Measurements from ENCODE around the gene DNAH7.

The DNAH7 gene

GRCh38 chr2:196054631-196055030 is 14.0 kb downstream of the DNAH7 start:
- H3K27ac ChIP-seq (ENCODE audit: low read depth in 2 of 2, low read length in 2 of 2) = no peak overlapping the region
- no peaks in the 10 kb centered on the region for H3K27me3 ChIP-seq (ENCODE audit: control insufficient read depth in 2 of 2, insufficient read depth in 2 of 2, low read length in 2 of 2)
- H3K36me3 ChIP-seq (ENCODE audit: control insufficient read depth in 2 of 2, insufficient read depth in 2 of 2, low read length in 2 of 2) = no peaks in the 10 kb centered on the region
- no peak overlapping the region for H3K4me3 ChIP-seq (ENCODE audit: low read length in 2 of 2)
- no peaks in the 10 kb centered on the region for H3K4me1 ChIP-seq (ENCODE audit: control insufficient read depth in 2 of 2, insufficient read depth in 2 of 2, low read length in 2 of 2)
- no peaks in the 10 kb centered on the region for H3K9me3 ChIP-seq (ENCODE audit: control insufficient read depth in 2 of 2, low read length in 2 of 2)
- H3K9ac ChIP-seq (ENCODE audit: low read depth in 1 of 2, low read length in 2 of 2) = no peak overlapping the region

DNA sequence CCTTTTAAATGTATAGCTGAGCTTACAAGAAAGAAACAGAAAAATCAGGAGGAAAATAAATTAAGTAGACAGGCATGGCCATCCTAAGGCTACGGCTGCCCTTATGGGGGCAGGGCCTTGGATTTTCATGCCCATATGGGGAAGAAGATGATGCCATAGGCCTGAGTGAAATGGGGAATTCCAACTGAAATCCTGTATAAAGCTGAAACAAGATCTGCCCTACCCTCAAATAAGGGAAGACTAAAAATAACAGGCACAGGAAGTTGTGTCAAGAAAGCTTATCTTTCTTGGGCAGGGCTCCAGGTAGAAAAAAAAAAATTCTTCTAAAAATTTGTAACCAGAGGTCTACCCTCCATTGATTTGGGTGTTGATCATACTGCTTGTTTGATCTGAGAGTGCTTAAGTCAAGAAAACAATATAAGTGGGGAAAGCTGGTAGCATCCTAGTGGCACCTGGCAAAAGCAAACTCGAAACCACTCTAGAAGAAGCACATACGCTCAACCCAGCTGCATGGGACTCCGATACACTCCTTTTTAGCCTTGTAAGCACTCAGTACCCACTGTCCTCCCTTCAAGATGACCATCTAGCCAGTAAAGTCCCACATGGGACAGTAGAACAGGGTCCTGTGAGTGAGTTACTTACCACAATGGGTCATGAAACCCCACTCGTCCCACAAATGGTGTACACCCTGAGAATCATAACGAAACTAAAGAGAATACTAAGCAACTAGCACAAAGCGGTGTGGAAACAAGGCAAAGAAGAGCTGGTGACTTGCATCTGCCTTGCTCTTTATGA is 22.3 kb downstream of the DNAH7 start:
- Histone ChIP-seq H3K9me3 (ENCODE audit: control insufficient read depth in 2 of 2, low read length in 2 of 2) (no peaks in the 10 kb centered on the region), H3K27ac (ENCODE audit: low read depth in 2 of 2, low read length in 2 of 2) (no peak overlapping the region), H3K4me3 (ENCODE audit: low read length in 2 of 2) (no peak overlapping the region), H3K27me3 (ENCODE audit: control insufficient read depth in 2 of 2, insufficient read depth in 2 of 2, low read length in 2 of 2) (no peaks in the 10 kb centered on the region), H3K4me1 (ENCODE audit: control insufficient read depth in 2 of 2, insufficient read depth in 2 of 2, low read length in 2 of 2) (no peaks in the 10 kb centered on the region), H3K9ac (ENCODE audit: low read depth in 1 of 2, low read length in 2 of 2) (no peak overlapping the region), H3K36me3 (ENCODE audit: control insufficient read depth in 2 of 2, insufficient read depth in 2 of 2, low read length in 2 of 2) (no peaks in the 10 kb centered on the region)

- Histone ChIP-seq H3K27me3 (ENCODE audit: control insufficient read depth in 2 of 2, insufficient read depth in 2 of 2, low read length in 2 of 2) (no peaks in the 10 kb centered on the region), H3K9me3 (ENCODE audit: control insufficient read depth in 2 of 2, low read length in 2 of 2) (peaks cover 0 to 2% of the 10 kb centered on the region in 2 donors), H3K27ac (ENCODE audit: low read depth in 2 of 2, low read length in 2 of 2) (no peak overlapping the region), H3K4me1 (ENCODE audit: control insufficient read depth in 2 of 2, insufficient read depth in 2 of 2, low read length in 2 of 2) (no peaks in the 10 kb centered on the region), H3K9ac (ENCODE audit: low read depth in 1 of 2, low read length in 2 of 2) (no peak overlapping the region), H3K4me3 (ENCODE audit: low read length in 2 of 2) (no peak overlapping the region), H3K36me3 (ENCODE audit: control insufficient read depth in 2 of 2, insufficient read depth in 2 of 2, low read length in 2 of 2) (no peaks in the 10 kb centered on the region)
Observed at GRCh38 chr2:196041786-196042185, 26.9 kb downstream of the DNAH7 start.

DNA sequence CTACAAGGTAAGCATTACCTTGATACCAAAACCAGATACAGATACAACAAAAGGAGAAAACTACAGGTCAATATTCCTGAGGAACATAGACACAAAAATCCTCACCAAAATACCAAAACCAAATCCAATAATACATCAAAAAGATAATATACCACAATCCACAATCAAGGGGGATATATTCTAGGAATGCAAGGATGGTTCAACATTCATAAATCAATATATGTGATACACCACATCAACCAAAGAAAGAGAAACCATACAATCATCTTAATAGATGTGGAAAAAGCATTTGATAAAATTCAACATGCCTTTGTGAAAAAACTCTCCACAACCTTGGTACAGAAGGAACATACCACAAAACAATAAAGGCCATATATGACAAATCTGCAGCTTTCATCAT is 28.4 kb downstream of the DNAH7 start:
- Histone ChIP-seq H3K27me3 (ENCODE audit: control insufficient read depth in 2 of 2, insufficient read depth in 2 of 2, low read length in 2 of 2) (no peaks in the 10 kb centered on the region), H3K27ac (ENCODE audit: low read depth in 2 of 2, low read length in 2 of 2) (no peak overlapping the region), H3K9ac (ENCODE audit: low read depth in 1 of 2, low read length in 2 of 2) (no peak overlapping the region), H3K4me1 (ENCODE audit: control insufficient read depth in 2 of 2, insufficient read depth in 2 of 2, low read length in 2 of 2) (no peaks in the 10 kb centered on the region), H3K36me3 (ENCODE audit: control insufficient read depth in 2 of 2, insufficient read depth in 2 of 2, low read length in 2 of 2) (no peaks in the 10 kb centered on the region), H3K4me3 (ENCODE audit: low read length in 2 of 2) (no peak overlapping the region), H3K9me3 (ENCODE audit: control insufficient read depth in 2 of 2, low read length in 2 of 2) (peaks cover 0 to 2% of the 10 kb centered on the region in 2 donors)

DNA sequence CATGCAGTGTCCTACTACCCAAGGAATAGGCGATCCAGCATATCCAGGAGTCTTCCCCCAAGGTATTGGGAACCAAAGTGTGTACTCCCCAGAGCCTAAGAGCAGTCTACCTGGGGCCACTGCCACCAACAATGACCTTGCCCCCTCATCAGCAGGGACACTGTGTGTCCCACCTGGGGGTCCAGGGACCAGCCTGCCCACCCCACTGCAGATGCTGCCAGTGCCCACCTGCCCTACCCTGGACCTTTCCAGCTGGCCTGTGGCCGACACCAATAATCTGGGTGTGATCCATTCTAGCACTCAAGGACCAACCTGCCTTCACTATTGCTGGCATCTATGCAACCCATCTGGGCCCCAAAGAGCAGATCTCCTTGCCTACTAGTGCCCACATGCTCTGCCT is 32.2 kb downstream of the DNAH7 start:
- H3K27me3 ChIP-seq (ENCODE audit: control insufficient read depth in 2 of 2, insufficient read depth in 2 of 2, low read length in 2 of 2) = no peaks in the 10 kb centered on the region

DNA sequence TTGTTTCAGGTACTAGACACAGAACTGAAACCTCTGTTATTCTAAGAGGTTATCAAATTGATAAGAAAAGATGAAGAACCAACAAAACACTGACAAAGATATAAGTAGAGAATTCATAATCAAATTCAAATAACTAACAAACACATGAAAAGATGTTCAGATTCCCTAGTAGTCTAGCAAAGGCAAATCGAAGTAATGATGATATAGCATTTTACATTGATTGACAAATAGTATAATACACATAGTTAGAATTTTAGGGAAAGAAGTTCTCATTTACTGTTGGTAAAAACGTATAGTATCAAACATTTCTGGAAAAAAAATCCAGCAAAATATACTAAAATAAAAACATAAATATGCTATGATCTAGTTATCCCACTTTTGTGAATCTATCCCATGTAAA is 50.6 kb downstream of the DNAH7 start:
- H3K9me3 ChIP-seq (ENCODE audit: control insufficient read depth in 2 of 2, low read length in 2 of 2) = no peaks in the 10 kb centered on the region
- H3K27me3 ChIP-seq (ENCODE audit: control insufficient read depth in 2 of 2, insufficient read depth in 2 of 2, low read length in 2 of 2) = no peaks in the 10 kb centered on the region
- no peak overlapping the region for H3K9ac ChIP-seq (ENCODE audit: low read depth in 1 of 2, low read length in 2 of 2)
- no peaks in the 10 kb centered on the region for H3K4me1 ChIP-seq (ENCODE audit: control insufficient read depth in 2 of 2, insufficient read depth in 2 of 2, low read length in 2 of 2)
- H3K36me3 ChIP-seq (ENCODE audit: control insufficient read depth in 2 of 2, insufficient read depth in 2 of 2, low read length in 2 of 2) = no peaks in the 10 kb centered on the region
- H3K4me3 ChIP-seq (ENCODE audit: low read length in 2 of 2) = no peak overlapping the region
- no peak overlapping the region for H3K27ac ChIP-seq (ENCODE audit: low read depth in 2 of 2, low read length in 2 of 2)

More for the DNA sequence above, 32.2 kb downstream of the DNAH7 start:
- Histone ChIP-seq H3K4me3 (ENCODE audit: low read length in 2 of 2) (no peak overlapping the region), H3K27ac (ENCODE audit: low read depth in 2 of 2, low read length in 2 of 2) (no peak overlapping the region), H3K9ac (ENCODE audit: low read depth in 1 of 2, low read length in 2 of 2) (no peak overlapping the region), H3K36me3 (ENCODE audit: control insufficient read depth in 2 of 2, insufficient read depth in 2 of 2, low read length in 2 of 2) (no peaks in the 10 kb centered on the region), H3K4me1 (ENCODE audit: control insufficient read depth in 2 of 2, insufficient read depth in 2 of 2, low read length in 2 of 2) (no peaks in the 10 kb centered on the region), H3K9me3 (ENCODE audit: control insufficient read depth in 2 of 2, low read length in 2 of 2) (peaks cover 0 to 2% of the 10 kb centered on the region in 2 donors)

GRCh38 chr2:196012314-196012713 is 56.3 kb downstream of the DNAH7 start:
- Histone ChIP-seq H3K27ac (ENCODE audit: low read depth in 2 of 2, low read length in 2 of 2) (no peak overlapping the region), H3K4me1 (ENCODE audit: control insufficient read depth in 2 of 2, insufficient read depth in 2 of 2, low read length in 2 of 2) (no peaks in the 10 kb centered on the region), H3K27me3 (ENCODE audit: control insufficient read depth in 2 of 2, insufficient read depth in 2 of 2, low read length in 2 of 2) (no peaks in the 10 kb centered on the region), H3K9me3 (ENCODE audit: control insufficient read depth in 2 of 2, low read length in 2 of 2) (no peaks in the 10 kb centered on the region), H3K4me3 (ENCODE audit: low read length in 2 of 2) (no peak overlapping the region), H3K36me3 (ENCODE audit: control insufficient read depth in 2 of 2, insufficient read depth in 2 of 2, low read length in 2 of 2) (no peaks in the 10 kb centered on the region), H3K9ac (ENCODE audit: low read depth in 1 of 2, low read length in 2 of 2) (no peak overlapping the region)

- no peaks in the 10 kb centered on the region for H3K4me1 ChIP-seq (ENCODE audit: control insufficient read depth in 2 of 2, insufficient read depth in 2 of 2, low read length in 2 of 2)
- H3K27ac ChIP-seq (ENCODE audit: low read depth in 2 of 2, low read length in 2 of 2) = no peak overlapping the region
- no peaks in the 10 kb centered on the region for H3K9me3 ChIP-seq (ENCODE audit: control insufficient read depth in 2 of 2, low read length in 2 of 2)
- H3K9ac ChIP-seq (ENCODE audit: low read depth in 1 of 2, low read length in 2 of 2) = no peak overlapping the region
- H3K27me3 ChIP-seq (ENCODE audit: control insufficient read depth in 2 of 2, insufficient read depth in 2 of 2, low read length in 2 of 2) = no peaks in the 10 kb centered on the region
- H3K4me3 ChIP-seq (ENCODE audit: low read length in 2 of 2) = no peak overlapping the region
- no peaks in the 10 kb centered on the region for H3K36me3 ChIP-seq (ENCODE audit: control insufficient read depth in 2 of 2, insufficient read depth in 2 of 2, low read length in 2 of 2)
Observed at GRCh38 chr2:196000551-196000950, 68.1 kb downstream of the DNAH7 start.

DNA sequence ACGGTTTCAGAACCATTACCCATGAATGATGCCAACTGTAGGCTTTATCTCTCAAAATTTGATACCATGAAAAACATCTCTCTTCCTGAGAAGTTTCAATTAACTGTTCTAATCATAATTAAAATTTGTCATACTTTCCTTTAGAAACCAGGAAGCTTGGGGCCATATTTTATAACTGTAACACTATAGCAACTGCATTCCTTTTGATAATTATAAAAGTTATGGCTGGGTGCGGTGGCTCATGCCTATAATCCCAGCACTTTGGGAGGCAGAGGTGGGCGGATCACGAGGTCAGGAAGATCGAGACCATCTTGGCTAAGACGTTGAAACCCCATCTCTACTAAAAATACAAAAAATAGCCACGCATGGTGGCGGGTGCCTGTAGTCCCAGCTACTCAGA is 70.6 kb downstream of the DNAH7 start:
- H3K4me1 ChIP-seq (ENCODE audit: control insufficient read depth in 2 of 2, insufficient read depth in 2 of 2, low read length in 2 of 2) = no peaks in the 10 kb centered on the region
- H3K4me3 ChIP-seq (ENCODE audit: low read length in 2 of 2) = no peak overlapping the region
- no peaks in the 10 kb centered on the region for H3K36me3 ChIP-seq (ENCODE audit: control insufficient read depth in 2 of 2, insufficient read depth in 2 of 2, low read length in 2 of 2)
- H3K9me3 ChIP-seq (ENCODE audit: control insufficient read depth in 2 of 2, low read length in 2 of 2) = no peaks in the 10 kb centered on the region
- no peak overlapping the region for H3K27ac ChIP-seq (ENCODE audit: low read depth in 2 of 2, low read length in 2 of 2)
- H3K27me3 ChIP-seq (ENCODE audit: control insufficient read depth in 2 of 2, insufficient read depth in 2 of 2, low read length in 2 of 2) = no peaks in the 10 kb centered on the region
- no peak overlapping the region for H3K9ac ChIP-seq (ENCODE audit: low read depth in 1 of 2, low read length in 2 of 2)

DNA sequence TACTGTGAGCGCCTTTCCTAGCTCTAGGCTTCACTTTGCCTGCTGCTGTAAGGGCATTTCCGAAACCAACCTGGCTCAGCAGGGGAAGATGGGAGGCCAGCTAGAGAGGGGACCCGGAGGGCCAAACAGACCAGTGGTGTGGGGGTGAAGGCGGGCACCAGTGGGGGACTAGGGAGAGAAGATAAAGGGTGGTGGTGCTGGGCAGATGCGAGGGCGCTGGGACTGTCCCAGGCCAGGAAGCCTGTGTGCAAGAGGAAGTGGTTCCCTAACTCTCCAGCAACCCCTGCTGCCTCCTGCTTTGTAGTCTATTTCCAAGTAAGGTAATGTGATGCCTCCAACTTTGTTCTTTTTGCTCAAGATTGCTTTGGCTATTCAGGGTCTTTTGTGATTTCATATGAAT is 73.1 kb downstream of the DNAH7 start:
- H3K4me1 ChIP-seq (ENCODE audit: control insufficient read depth in 2 of 2, insufficient read depth in 2 of 2, low read length in 2 of 2) = no peaks in the 10 kb centered on the region

More for the DNA sequence above, 73.1 kb downstream of the DNAH7 start:
- no peak overlapping the region for H3K4me3 ChIP-seq (ENCODE audit: low read length in 2 of 2)
- no peaks in the 10 kb centered on the region for H3K27me3 ChIP-seq (ENCODE audit: control insufficient read depth in 2 of 2, insufficient read depth in 2 of 2, low read length in 2 of 2)
- H3K36me3 ChIP-seq (ENCODE audit: control insufficient read depth in 2 of 2, insufficient read depth in 2 of 2, low read length in 2 of 2) = no peaks in the 10 kb centered on the region
- H3K27ac ChIP-seq (ENCODE audit: low read depth in 2 of 2, low read length in 2 of 2) = no peak overlapping the region
- no peak overlapping the region for H3K9ac ChIP-seq (ENCODE audit: low read depth in 1 of 2, low read length in 2 of 2)
- H3K9me3 ChIP-seq (ENCODE audit: control insufficient read depth in 2 of 2, low read length in 2 of 2) = no peaks in the 10 kb centered on the region
